SH-SY5Y (cell line): ENCODE measurements around the gene TGM5.

Experiments used
- GATA2 ChIP-seq: IDR thresholded peaks from 2 replicates; pipeline ENCODE4 v1.6.1; 2011; ENCODE audit warnings: mild to moderate bottlenecking, low read depth, low read length
- GATA3 ChIP-seq: IDR thresholded peaks from 2 replicates; pipeline ENCODE4 v1.6.1; 2011; ENCODE audit warnings: low read depth, mild to moderate bottlenecking, low read length, moderate library complexity

DNA sequence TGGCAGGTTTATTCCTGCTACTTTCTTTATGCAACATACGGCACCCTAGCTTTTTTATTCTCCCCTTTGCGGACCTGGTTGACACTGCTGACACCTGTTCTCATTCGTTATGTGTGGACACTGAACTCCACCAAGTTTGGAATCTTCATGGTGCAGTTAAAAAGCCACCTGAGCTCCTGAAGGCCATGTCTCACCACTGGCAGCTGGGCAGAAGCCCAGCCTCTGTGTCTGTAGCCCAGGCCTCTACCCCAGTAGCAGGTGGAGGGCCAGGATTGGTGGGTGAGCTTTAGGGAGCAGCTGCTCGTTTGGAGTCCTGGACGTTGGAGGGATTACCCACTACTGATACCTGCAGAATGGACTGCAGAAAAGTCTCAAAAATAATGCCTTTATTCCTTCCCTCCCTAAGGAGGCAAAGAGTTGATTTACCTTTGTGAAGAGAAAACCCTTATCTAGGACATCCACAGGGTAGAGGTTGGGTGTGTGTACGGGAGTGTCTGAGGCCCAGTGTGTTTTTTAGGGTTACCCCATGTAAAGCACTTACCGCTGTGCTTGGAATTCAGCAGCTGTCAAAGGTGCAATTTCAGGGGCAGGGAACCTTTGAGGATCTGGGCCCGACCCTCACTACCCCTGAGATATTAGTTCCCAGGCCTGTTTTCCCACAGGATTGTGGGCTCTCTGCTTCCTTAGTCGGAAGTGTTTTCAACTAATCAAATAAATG, 82.2 kb downstream of the TGM5 start:
- no peak for TF ChIP-seq GATA3
- no peak for TF ChIP-seq GATA2
